Astrocyte of the spinal cord (primary cell): ENCODE results near the gene POMGNT2.

Experiments
- DNase-seq: peaks from one replicate; pipeline ENCODE4 v3.0.0; 2011; ENCODE audit warnings: low read depth, low spot score
- H3K4me3 ChIP-seq: 2 replicates; pipeline ENCODE4 v1.5.1; 2011; ENCODE audit warnings: low read depth, mild to moderate bottlenecking, low read length, moderate library complexity
- CTCF ChIP-seq: IDR thresholded peaks from 2 replicates; pipeline ENCODE4 v1.5.1; 2012; ENCODE audit warnings: low read depth, mild to moderate bottlenecking, low read length, inconsistent platforms
- in situ Hi-C: cut with HindIII; loops from 2 replicates; pipeline ENCODE4 v1.10.0; 2017; ENCODE audit warnings: low sequenced_read_pairs

Gene POMGNT2

DNA sequence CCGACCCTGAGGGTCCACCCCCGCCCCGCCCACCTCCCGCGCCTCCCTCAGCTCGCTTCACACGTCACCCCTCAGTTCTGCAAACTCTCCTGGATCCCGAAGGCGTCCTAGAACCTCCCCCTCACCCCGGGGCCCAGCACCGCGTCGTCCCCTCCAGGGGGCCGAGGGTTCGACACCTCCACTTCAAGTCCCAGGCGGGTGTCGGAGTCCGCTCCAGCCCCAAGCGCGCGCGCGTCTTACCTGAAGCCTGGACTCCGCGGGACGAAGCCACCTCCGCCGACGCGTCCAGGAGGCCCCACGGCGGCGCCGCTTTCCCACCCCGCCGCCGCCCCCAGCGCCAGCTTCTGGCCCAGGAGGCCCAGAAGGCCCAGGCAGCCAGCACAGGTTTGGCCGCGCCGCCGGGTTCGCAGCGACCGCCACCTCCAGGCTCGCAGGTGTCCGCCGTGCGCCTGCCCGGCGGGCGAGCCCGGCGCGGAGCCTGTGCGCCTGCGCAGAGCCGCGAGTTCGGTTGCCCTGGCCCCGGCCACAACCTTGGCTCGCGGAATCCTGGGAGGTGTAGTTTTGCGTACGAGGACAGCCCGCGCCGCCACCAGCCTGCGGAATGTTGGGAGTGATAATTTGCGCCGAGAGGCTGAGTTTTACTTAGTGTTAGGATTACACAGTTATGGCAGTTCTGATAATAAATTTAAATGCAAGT, at the start of gene POMGNT2:
POMGNT2 (minus strand) TSS at position 484 of the 697 bp plus-strand sequence. CDS start 24,648 bp downstream, outside the sequence.
- in situ Hi-C loops, result no loop called here
- peak within 1 kb of the TSS; percentile 69 for H3K4me3 ChIP-seq
- no peak for TF ChIP-seq CTCF
- peak; percentile 81 for DNase-seq

DNA sequence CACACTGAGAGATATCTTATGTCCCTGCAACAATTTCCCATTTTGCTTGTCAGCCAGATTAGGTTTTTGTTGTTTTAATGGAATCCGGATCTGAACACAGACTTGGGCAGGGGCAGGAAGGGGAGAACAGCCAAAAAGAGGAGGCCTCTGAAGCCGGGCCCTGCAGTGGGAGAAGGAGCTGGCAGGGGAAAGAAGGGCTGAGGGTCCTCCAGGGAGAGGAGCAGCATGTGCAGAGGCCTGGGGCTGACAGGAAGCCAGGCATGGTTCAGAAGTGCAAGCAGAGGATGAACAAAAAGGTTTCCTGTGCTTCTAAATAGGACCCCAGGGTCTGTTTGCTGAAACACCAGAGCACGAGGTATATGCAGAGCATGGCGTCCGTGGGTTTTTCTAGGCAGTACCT, 49.1 kb upstream of the POMGNT2 start:
- DNase-seq, result no peak
- in situ Hi-C loops, result no loop called here

DNA sequence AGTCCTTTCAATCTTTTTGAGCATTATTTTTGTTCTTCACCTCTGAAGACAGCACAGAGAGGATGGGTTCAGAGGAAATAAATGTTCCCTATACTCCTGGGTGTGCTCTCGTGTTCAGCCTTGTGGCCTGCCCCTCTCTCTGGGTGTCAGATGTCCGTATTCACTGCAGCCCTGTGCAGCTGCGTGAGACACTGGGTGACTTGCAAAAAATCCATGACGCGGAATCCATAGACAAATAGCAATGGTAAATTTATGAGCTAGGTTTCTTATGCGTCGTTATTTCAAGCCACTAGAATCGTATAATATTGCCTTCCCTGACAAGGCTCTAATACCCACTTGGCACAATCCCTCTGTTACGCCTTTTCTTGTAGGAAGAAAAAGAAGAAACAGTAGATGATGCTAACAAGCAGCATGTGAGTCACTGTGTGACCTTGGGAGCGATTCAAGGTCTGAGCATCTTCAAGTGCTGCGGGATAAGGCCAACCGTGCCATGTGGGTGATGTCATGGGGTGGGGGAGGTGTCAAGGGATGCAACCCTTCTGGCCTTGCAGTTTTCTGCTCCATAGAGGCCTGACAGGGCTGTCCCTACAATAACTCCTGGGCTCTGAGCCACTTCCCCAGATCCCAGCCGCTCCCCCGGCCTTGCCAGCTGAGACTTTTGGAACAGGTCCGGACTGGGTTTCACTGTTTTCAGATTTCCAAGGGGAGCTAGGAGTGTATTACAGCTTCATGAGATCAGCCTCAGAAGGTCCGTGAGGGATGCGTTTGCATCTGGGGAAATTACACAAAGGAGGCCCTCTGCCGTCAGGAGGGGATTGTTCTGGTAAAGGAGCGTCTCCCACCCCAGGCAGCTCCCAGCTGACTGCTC, 47.6 kb upstream of the POMGNT2 start:
- in situ Hi-C loops, result no loop called here
- peak; percentile 19 for DNase-seq
- TF ChIP-seq CTCF, result no peak
- H3K4me3 ChIP-seq, result no peak overlapping the region

More for the DNA sequence above, 49.1 kb upstream of the POMGNT2 start:
- no peak for TF ChIP-seq CTCF
- no peak overlapping the region for H3K4me3 ChIP-seq

- no peak for DNase-seq
- in situ Hi-C loops, result no loop called here
- no peak for TF ChIP-seq CTCF
- H3K4me3 ChIP-seq, result no peak overlapping the region
Measured at GRCh38 chr3:43152649-43153048, 46.8 kb upstream of the POMGNT2 start.

DNA sequence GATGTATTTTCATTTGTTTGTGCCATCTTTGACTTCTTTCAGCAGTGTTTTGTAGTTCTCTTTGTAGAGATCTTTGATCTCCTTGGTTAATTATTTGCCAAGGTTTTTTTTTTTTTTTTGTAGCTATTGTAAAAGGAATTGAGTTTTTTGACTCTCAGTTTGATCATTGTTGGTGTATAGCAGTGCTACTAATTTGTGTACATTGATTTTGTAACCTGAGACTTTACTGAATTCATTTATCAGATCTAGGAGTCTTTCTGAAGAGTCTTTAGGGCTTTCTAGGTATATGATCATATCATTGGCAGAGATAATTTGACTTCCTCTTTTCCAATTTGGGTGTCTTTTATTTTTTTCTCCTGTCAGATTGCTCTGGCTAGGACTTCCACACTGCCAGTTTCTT, 42.2 kb upstream of the POMGNT2 start:
- no peak for DNase-seq
- H3K4me3 ChIP-seq, result no peak overlapping the region
- no peak for TF ChIP-seq CTCF
- in situ Hi-C loops, result no loop called here

DNA sequence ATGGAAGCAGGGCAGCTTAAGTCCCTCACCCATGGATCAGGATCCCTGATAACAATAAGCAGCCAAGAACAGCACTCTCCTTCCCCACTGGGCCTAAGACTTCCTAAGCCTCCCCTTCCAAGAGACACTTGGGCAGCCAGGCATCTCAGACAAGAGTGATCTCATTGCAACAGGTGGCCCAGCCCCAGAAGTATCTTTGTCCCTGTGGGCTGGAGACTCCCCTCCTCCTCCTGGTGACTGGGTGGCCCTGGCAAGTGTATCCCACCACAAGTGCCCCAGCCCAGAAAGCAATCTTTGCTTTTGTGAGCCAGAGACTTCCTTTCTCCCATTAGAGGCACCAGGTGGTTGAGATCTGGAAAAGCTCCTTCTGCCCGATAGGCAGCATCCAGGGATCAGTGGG, 40.7 kb upstream of the POMGNT2 start:
- in situ Hi-C loops, result no loop called here
- no peak for DNase-seq
- TF ChIP-seq CTCF, result no peak
- no peak overlapping the region for H3K4me3 ChIP-seq
